T-helper 17 cell (primary cell): Measurements from ENCODE around the gene ADARB2. TPM values are rescaled to one million over a fixed set of nuclear protein-coding genes. Genes with fewer than 3 reads are reported as not detected.

Source experiments
- ATAC-seq: fragments of 150-1000 bp; cut with Tn5 transposase; 2 replicates; pipeline ENCODE4 v1.10.0; 2021; ENCODE audit warnings: mild to moderate bottlenecking, moderate library complexity
- DNase-seq, 3 donors: peaks; one replicate each; pipeline versions ENCODE4 v3.0.0 to v3.0.0-alpha.2; 2020 to 2021
- H3K9me3 ChIP-seq: one replicate; pipeline ENCODE4 v1.7.0; 2013; ENCODE audit warnings: low read length, mild to moderate bottlenecking; ENCODE audit not compliant: control insufficient read depth, poor library complexity, severe bottlenecking
- H3K27ac Mint-ChIP-seq: one replicate; pipeline ENCODE4 v1.8.0; 2022; ENCODE audit warnings: mild to moderate bottlenecking, moderate library complexity, mixed read lengths
- H3K27me3 Mint-ChIP-seq: one replicate; pipeline ENCODE4 v1.8.0; 2022; ENCODE audit warnings: mixed read lengths
- H3K36me3 Mint-ChIP-seq: one replicate; pipeline ENCODE4 v1.8.0; 2022; ENCODE audit warnings: low read depth, mixed read lengths
- H3K4me1 Mint-ChIP-seq: one replicate; pipeline ENCODE4 v1.8.0; 2022; ENCODE audit warnings: mild to moderate bottlenecking, mixed read lengths
- H3K4me3 Mint-ChIP-seq: one replicate; pipeline ENCODE4 v1.8.0; 2022; ENCODE audit warnings: mild to moderate bottlenecking, moderate library complexity, mixed read lengths
- total RNA-seq, 4 donors: library from RNA in 2 of 4; stranded (reverse) in 2 of 4; gene quantifications; one replicate each; pipeline ENCODE4 v1.2.3 and lab custom pipeline; 2022 to 2026

Gene ADARB2
- total RNA-seq, 2 donors from 2014 or later: 0.18 TPM; not detected in 1

- no peak for ATAC-seq
- Mint-ChIP-seq H3K27ac (no peak overlapping the region), H3K27me3 (peaks cover 39% of the 10 kb centered on the region), H3K4me3 (no peak overlapping the region), H3K4me1 (peaks cover 3% of the 10 kb centered on the region), H3K36me3 (peaks cover 5% of the 10 kb centered on the region)
- no peak for DNase-seq
- no peaks in the 10 kb centered on the region for H3K9me3 ChIP-seq
Observed at GRCh38 chr10:1300218-1300617, 437.1 kb downstream of the ADARB2 start.

GRCh38 chr10:1299041-1299726, 438.1 kb downstream of the ADARB2 start:
- Mint-ChIP-seq H3K4me1 (peaks cover 3% of the 10 kb centered on the region), H3K36me3 (peaks cover 5% of the 10 kb centered on the region), H3K27me3 (peaks cover 48% of the 10 kb centered on the region), H3K4me3 (no peak overlapping the region), H3K27ac (peak overlapping the region; percentile 51)
- ATAC-seq (no peak), DNase-seq (no peak)
- no peaks in the 10 kb centered on the region for H3K9me3 ChIP-seq

GRCh38 chr10:1297566-1298301, 439.6 kb downstream of the ADARB2 start:
- no peaks in the 10 kb centered on the region for H3K9me3 ChIP-seq
- ATAC-seq (no peak), DNase-seq (no peak)
- peaks cover 59% of the 10 kb centered on the region for H3K27me3 Mint-ChIP-seq
- no peak overlapping the region for H3K27ac Mint-ChIP-seq
- peaks cover 5% of the 10 kb centered on the region for H3K4me1 Mint-ChIP-seq
- H3K36me3 Mint-ChIP-seq: peaks cover 5% of the 10 kb centered on the region
- H3K4me3 Mint-ChIP-seq: no peak overlapping the region

GRCh38 chr10:1295756-1296480, 441.4 kb downstream of the ADARB2 start:
- Mint-ChIP-seq H3K27ac (no peak overlapping the region), H3K4me1 (peaks cover 5% of the 10 kb centered on the region), H3K36me3 (peaks cover 5% of the 10 kb centered on the region), H3K4me3 (no peak overlapping the region), H3K27me3 (peaks cover 61% of the 10 kb centered on the region)
- DNase-seq (no peak), ATAC-seq (no peak)
- H3K9me3 ChIP-seq: no peaks in the 10 kb centered on the region

GRCh38 chr10:1294748-1295147, 442.6 kb downstream of the ADARB2 start:
- peaks cover 60% of the 10 kb centered on the region for H3K27me3 Mint-ChIP-seq
- H3K36me3 Mint-ChIP-seq: no peaks in the 10 kb centered on the region
- no peak overlapping the region for H3K27ac Mint-ChIP-seq
- H3K9me3 ChIP-seq: no peaks in the 10 kb centered on the region
- no peak for DNase-seq
- no peak for ATAC-seq
- H3K4me1 Mint-ChIP-seq: peaks cover 5% of the 10 kb centered on the region
- no peak overlapping the region for H3K4me3 Mint-ChIP-seq

GRCh38 chr10:1293636-1294435, 443.5 kb downstream of the ADARB2 start:
- no peak overlapping the region for H3K27ac Mint-ChIP-seq
- no peak for DNase-seq
- H3K4me1 Mint-ChIP-seq: peaks cover 3% of the 10 kb centered on the region
- no peaks in the 10 kb centered on the region for H3K36me3 Mint-ChIP-seq
- H3K4me3 Mint-ChIP-seq: no peak overlapping the region
- no peaks in the 10 kb centered on the region for H3K9me3 ChIP-seq
- H3K27me3 Mint-ChIP-seq: peaks cover 62% of the 10 kb centered on the region
- no peak for ATAC-seq

- peaks cover 63% of the 10 kb centered on the region for H3K27me3 Mint-ChIP-seq
- H3K9me3 ChIP-seq: no peaks in the 10 kb centered on the region
- ATAC-seq (no peak), DNase-seq (no peak)
- H3K36me3 Mint-ChIP-seq: no peaks in the 10 kb centered on the region
- H3K4me3 Mint-ChIP-seq: no peak overlapping the region
- H3K4me1 Mint-ChIP-seq: peaks cover 2% of the 10 kb centered on the region
- H3K27ac Mint-ChIP-seq: no peak overlapping the region
Observed at GRCh38 chr10:1293157-1293556, 444.2 kb downstream of the ADARB2 start.

- H3K4me3 Mint-ChIP-seq: no peak overlapping the region
- ATAC-seq: no peak
Observed at GRCh38 chr10:1292611-1293031, 444.7 kb downstream of the ADARB2 start.

GRCh38 chr10:1291178-1292090, 445.9 kb downstream of the ADARB2 start:
- H3K4me3 Mint-ChIP-seq: no peak overlapping the region
- peaks cover 2% of the 10 kb centered on the region for H3K4me1 Mint-ChIP-seq
- peaks cover 62% of the 10 kb centered on the region for H3K27me3 Mint-ChIP-seq
- H3K27ac Mint-ChIP-seq: no peak overlapping the region
- DNase-seq (no peak), ATAC-seq (no peak)
- no peaks in the 10 kb centered on the region for H3K9me3 ChIP-seq
- H3K36me3 Mint-ChIP-seq: no peaks in the 10 kb centered on the region

More at GRCh38 chr10:1292611-1293031, 444.7 kb downstream of the ADARB2 start:
- no peaks in the 10 kb centered on the region for H3K9me3 ChIP-seq
- Mint-ChIP-seq H3K36me3 (no peaks in the 10 kb centered on the region), H3K27me3 (peaks cover 68% of the 10 kb centered on the region), H3K27ac (no peak overlapping the region), H3K4me1 (peaks cover 2% of the 10 kb centered on the region)
- no peak for DNase-seq

- Mint-ChIP-seq H3K27ac (no peak overlapping the region), H3K27me3 (peaks cover 59% of the 10 kb centered on the region)
Observed at GRCh38 chr10:1290071-1290471, 447.3 kb downstream of the ADARB2 start.

GRCh38 chr10:1289591-1289990, 447.7 kb downstream of the ADARB2 start:
- no peak for DNase-seq
- no peaks in the 10 kb centered on the region for H3K36me3 Mint-ChIP-seq
- no peaks in the 10 kb centered on the region for H3K9me3 ChIP-seq
- H3K27me3 Mint-ChIP-seq: peaks cover 57% of the 10 kb centered on the region
- H3K4me1 Mint-ChIP-seq: peaks cover 2% of the 10 kb centered on the region
- no peak overlapping the region for H3K4me3 Mint-ChIP-seq
- no peak for ATAC-seq
- H3K27ac Mint-ChIP-seq: no peak overlapping the region

More at GRCh38 chr10:1290071-1290471, 447.3 kb downstream of the ADARB2 start:
- Mint-ChIP-seq H3K36me3 (no peaks in the 10 kb centered on the region), H3K4me1 (peaks cover 2% of the 10 kb centered on the region), H3K4me3 (no peak overlapping the region)
- ATAC-seq (no peak), DNase-seq (no peak)
- H3K9me3 ChIP-seq: no peaks in the 10 kb centered on the region

- Mint-ChIP-seq H3K36me3 (no peaks in the 10 kb centered on the region), H3K27ac (no peak overlapping the region), H3K4me1 (peaks cover 4% of the 10 kb centered on the region), H3K4me3 (no peak overlapping the region), H3K27me3 (peaks cover 60% of the 10 kb centered on the region)
- ATAC-seq (no peak), DNase-seq (no peak)
- H3K9me3 ChIP-seq: no peaks in the 10 kb centered on the region
Observed at GRCh38 chr10:1287971-1288401, 449.3 kb downstream of the ADARB2 start.
